HG02623 (cell line): ENCODE data around the gene DICER1.

ENCODE experiments used
- ATAC-seq: cut with Tn5 transposase; IDR thresholded peaks from one replicate; pipeline ENCODE4 v1.9.1; 2021; ENCODE audit warnings: moderate library complexity; ENCODE audit not compliant: unreplicated experiment

Gene DICER1

DNA sequence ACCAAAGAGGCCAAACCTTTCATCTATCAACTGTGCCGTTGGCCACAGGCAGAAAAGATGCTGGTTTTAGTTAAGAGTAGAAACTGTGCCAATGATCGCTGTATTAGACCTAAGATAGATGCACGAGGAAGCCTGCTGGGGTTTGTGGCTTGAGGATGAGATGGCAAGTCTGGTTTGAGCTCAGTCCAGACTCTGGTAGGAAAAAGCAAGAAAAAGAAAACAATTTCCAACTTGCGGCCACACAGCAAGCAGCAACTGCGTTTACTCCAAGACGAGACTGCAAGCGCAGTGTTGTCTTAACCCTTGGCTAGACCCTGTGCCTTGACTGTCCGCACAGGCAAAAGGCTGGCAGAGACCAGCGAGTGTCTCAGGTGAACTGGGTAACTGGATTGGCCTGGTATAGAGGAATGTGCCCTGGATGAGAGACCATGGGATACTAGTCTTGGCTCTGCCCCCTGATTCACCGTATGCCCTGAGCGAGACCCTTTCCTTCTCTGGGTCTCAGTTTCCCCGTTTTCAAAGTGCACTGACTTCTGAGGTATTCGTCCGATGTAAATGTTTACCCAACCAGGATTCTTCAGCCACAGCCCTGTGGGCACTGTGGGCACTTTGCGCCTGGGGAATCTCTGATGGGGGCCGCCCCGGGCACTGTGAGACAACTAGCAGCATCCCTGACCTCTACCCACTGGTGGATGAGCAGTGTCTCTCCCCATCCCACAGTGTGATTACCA, 113.4 kb downstream of the DICER1 start:
- no peak for ATAC-seq

DNA sequence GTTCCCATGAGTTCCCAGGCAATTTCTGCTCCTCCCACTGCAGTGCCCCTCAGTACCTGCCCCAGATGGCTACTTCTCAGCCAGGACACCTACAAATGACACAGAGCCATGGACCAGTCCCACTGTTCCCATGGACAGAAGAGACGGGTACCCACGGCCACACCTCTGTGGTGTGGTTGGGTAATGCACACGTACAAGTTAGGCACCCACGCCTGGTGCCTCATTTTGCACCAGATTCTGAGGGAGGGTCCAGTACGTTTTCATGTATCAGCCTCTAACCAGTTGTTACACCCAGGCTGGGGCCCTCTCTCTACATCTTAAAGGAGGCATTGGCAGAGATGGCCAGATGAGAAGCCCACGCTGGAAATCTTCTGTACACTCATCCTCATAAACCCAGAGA, 114.0 kb downstream of the DICER1 start:
- no peak for ATAC-seq

DNA sequence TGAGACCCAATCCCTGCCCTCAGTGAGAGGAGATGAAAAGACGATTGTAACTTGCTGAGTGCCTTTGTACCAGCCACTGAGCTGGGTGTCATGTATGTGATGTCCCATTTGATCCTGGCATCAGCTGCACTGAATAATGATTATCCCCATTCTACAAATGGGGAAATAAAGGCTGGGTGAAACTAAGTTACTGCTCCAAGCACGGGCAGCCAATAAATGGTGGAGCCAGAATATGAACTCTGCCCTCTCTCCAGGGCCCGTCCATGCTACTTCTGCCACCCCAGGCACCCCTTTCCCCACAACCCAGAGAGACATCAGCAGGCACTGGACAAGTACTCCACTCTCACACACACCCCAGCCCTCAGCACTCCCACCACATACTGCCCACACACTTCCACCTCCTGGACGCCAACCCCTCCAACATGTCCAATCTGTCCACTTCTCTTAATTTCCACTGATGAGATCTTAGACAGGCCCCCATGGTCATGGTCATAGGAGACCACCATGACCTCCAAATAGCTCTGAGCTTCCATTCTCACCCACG, 115.8 kb downstream of the DICER1 start:
- no peak for ATAC-seq

DNA sequence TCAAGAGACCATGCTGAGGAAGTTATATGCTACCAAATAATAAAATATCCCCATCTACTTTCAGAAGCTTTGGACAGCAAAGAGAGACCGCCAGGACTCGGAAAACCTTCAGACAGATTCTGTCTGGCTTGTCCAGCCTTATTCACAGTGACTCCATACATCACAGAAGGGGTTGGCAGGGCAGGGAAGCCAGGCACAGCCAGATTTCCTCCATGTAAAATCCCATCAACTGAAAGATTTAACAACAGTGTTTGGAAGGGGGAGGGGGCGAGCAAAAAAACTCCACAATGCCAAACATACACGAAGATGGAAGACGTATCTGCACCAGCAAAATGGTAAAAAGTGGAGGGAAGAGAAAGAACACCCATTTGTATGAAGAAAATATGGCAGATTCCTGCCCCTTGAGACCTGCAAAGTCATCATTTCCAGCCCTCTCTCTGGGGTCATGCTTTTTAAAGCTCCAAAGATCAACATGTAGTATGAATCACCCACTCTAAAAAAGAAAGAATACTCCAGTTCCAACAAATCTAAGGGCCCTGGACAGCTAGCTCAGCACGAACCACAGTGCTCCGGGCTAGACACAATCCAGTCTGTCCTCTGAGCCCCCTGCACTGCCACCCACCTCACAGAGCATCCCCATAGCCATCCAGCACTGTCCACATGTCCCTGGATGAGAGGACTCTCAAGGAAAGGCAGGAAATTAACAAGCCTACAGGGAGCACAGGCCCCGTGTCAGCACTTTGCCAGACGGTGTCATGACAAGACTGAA, 116.4 kb downstream of the DICER1 start:
- ATAC-seq, result no peak

DNA sequence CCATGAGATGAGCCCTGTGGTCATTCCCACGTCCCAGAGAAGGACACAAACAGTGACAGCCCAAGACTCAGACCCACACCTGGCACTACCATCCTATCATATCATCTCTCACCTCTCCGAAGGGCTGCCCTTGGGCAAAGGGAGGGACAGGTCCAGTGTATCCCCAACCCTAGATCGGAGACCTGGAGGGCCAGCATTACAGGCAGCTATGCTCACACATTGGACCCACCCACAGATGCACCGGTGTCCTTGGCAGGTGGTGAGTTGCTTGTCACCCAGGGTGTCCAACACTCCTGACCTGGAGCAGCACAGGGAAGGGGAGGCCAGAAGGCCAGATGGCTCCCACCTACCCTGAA, 117.4 kb downstream of the DICER1 start:
- no peak for ATAC-seq

DNA sequence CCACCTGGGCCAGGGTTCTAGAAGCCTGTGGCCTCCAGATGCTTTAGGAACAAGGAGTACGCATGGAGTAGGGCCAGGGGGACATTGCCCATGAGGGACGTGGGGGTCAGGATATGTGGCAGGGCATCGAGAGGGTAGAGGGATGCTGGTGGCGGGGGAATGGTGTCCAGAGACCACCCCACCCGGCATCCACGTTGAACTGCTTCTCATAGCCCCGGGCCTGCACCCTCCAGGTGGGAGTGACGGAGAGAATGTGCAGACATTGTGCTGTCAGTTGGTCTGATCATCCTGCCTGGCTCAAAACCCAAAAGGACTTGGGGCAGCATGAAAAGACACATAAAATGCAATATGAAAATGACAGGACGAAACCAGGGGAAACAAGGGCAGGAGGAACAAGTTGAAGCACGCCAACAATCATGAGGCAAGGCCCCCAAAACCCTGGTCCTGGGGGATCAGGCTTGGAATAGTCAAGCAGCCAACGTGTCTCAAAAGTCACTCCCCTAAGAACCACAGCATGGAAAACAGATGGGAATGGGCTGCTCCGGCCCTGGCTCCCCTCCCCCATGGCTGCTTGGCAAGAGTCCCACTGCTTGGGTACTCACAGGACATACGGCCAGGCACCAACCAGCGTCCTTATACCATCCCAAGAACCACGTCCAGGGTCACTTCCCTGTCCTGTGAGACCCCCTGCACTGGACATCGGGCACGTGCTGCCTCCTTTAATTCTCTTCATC, 117.9 kb downstream of the DICER1 start:
- no peak for ATAC-seq

DNA sequence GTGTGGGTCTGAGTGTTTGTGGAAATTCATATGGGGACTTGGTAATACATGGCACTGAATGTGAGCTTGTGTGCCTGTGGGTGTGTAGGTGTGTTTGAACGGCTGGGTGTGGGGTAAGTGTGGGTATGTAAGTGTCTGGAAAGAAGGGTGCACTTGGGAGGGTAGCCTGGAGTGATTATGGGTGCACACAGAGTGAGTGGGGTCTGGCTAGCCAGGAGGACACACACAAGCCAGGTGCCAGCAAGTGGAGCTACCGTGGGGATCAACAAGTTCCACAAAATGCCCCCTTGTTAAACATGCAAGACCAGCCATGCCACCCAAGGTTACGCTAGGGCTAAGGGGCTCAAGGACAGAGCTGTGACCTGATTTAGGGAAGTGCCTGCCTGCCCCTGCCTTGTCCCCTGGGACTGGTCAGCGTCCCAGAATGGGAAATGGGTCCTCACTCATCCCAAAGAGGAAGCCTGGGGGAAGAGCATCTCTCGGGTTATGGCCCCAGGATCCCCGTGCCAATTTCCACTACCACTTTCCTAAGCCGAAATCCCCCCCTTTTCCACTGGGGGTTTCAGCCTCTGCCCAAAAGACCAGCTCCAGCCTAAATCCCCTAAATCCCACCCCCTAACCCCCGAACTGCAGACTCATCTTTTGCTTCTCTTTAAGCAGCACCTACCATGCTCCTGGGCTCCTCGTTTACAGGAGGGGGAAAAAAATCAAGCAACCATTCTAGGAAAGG, 118.6 kb downstream of the DICER1 start:
- ATAC-seq, result no peak

DNA sequence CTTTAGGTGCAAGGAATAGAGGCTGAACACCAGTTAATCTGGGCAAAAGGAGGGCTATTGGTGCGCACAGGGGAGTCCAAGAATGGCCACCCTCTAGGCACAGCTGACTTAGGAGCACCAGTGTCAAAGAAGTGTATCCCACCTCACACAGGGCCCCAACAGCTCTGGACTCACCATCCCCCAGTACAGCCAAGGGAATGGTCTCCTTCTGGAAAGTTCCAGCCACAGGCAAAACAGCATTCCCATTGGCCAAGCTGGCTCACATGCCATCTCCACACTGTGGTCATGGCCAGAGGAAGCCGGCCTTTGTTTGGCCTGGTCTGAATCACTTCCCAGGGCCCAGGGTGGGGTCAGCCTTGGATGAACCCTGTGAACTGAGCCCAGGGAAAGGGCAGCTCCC, 120.1 kb downstream of the DICER1 start:
- no peak for ATAC-seq
